Muscle of back (tissue), 11 donors: ENCODE data around the gene FAT2. TPM values are rescaled to one million over a fixed set of nuclear protein-coding genes. Genes with fewer than 3 reads are reported as not detected.
"Not testable (repeated sequence)": the region's sequence is repeated elsewhere in the genome, so short reads cannot be mapped to it uniquely, and the experiment has no call there.

Source experiments
- DNase-seq, 3 donors: peaks; one replicate each; pipeline versions ENCODE4 v3.0.0 to v3.0.0-alpha.2; 2013
- polyA plus RNA-seq, 10 donors: library from polyadenylated mRNA; unstranded; fragments of 120-200 nt; gene quantifications; one replicate each; pipeline ENCODE4 v1.2.1, GENCODE V29; 2013; ENCODE audit not compliant: insufficient read length in 10 of 10

Gene FAT2
- polyA plus RNA-seq, 10 donors = 0.29 to 6.6 (median 0.58) TPM

DNA sequence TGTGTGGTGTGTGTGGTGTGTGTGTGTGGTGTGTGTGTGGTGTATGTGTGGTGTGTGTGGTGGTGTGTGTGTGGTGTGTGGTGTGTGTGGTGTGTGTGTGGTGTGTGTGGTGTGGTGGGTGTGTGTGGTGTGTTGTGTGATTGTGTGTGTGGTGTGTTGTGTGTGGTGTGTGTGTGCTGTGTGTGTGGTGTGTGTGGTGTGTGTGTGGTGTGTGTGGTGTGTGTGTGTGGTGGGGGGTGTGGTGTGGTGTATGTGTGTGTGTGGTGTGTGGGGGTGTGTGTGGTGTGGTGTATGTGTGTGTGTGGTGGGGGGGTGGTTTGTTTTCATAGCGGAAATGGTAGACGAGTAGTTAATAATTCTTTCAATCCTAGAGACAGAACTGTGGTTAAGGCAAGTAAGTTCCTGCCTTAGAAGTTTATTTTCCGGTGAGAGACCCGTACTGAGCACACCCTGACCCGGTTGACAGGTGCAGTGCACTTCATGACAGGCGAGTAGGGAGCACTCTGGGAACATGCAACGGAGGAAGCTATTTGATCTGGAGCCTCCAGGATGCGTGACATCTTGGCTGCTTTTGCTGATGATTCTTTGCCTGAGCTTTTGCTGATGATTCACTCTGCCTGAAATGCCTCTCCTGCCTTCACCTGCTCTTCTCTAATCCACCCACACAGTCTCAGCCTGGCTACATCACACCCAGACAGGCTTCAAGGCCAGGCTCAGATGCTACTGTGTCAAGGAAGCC lies 21.7 kb upstream of the FAT2 start:
- peak in 1 of 3 donors; percentile 36 for DNase-seq

DNA sequence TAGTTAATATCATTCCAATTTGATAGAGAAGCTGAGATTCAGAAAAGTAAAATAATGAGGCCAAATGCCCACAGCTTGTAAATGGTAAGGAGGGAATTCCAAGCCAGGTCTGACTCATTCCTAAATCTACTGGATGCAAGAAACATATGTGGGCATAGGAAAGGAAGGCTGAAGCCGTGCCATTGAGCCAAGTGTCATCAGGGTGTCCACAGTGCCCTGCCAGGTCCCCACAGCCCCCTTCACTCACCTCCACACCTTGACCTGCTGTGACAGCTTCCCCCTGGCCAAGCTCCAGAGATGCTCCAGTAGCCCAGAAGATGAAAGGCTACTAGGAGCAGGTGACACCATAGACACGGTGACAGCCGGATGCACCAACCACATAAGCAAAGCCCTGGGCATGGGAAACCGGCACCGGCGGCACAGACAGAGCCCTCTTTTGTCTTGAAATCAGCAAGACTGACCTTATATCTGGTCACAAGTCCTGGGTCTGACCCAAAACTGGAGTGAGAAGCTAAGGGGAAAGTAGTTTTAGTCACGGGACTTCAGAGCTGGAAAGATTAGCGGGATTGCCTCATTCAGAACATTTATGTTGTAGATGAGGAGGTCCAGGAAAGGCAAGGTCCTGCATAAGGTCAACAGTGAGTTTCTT lies 20.1 kb upstream of the FAT2 start:
- DNase-seq = no peak

DNA sequence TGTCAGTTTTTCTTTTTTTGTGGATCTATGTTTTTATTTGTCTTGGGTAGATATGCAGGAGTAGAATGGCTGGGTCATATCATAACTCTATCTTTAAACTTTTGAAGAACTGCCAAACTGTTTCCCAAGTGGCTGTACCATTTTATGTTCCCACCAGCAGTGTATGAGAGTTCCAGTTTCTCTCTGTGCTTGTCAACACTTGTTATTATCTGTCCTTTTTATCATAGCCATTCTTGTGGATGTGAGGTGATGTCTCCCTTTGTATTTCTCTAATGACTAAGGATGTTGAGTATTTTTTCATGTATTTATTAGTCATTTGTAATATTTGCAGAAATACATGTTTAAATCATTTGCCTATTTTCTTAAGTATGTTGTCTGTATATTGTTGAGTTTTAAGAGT lies 17.4 kb upstream of the FAT2 start:
- DNase-seq = no peak

DNA sequence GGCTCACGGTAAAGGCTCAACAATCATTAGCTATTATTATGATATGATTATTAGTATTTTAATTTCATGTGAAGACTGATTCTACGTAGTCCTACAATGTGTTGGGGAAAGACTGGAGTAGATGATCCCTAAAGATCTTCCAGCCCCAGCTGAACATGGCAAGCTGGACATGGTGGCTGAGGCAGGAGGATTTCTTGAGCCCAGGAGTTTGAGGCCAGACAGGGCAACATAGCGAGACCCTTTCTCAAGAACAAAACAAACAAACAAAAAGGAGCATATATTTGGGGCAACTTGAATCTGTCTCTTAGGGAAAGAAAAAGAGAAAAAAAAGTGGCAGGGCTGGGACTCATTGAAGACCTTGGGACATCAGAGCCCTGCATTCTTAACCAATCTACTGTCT lies 16.2 kb upstream of the FAT2 start:
- DNase-seq = no peak

DNA sequence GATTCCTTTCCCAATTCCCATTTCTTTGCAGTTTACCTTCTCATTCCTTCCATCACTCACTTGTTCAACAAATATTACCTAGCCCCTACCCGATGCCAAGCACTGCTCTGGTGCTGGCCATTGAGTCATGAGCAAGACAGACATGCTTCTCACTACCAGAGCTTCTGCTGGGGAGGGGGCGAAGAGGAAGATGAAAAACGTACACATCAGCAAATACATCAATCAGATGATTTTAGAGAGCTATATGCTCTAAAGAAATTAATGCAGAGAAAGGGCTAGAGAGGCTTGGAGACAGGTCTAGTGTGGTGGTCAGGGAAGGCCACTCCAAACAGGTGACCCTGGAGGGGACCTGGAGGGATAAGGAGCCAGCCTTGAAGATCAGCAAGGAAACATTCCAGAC lies 14.4 kb upstream of the FAT2 start:
- DNase-seq = no peak

DNA sequence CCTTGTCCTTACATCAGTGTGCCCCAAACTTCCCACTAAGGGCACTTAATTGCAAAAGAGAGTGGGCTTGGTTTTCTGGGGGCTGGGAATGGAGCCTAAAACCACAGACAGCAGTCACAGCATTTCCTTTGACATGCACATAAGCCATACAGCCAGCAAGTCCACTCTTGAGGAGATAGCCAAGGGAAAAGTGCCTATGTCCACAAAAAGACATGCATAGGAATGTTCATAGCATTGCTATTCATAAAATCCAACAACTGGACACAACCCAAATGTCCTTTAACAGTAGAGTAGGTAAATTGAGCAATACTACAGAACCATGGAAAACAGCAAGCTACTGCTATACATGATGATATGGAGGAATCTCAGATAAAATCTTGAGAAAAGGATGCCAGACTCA lies 11.7 kb upstream of the FAT2 start:
- no peak for DNase-seq

DNA sequence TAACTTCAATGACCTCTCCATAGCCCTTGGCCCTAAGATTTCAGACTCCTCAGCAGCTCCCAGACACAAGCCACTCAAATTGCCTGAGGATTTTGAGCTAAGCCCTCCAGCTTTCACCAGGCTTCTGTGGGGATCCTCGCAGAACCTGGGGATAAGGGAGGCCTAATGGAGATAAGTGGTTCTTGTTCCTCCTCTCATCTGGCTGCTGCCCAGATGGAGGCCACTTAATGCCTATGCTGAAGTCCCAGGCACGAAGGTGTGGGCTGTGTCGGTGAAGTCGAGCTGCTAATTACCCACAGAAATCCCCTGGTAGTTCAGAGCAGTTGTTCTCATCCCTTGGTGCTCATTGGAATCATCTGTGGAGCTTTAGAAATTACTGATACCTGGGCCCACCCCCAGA lies 10.3 kb upstream of the FAT2 start:
- no peak for DNase-seq

DNA sequence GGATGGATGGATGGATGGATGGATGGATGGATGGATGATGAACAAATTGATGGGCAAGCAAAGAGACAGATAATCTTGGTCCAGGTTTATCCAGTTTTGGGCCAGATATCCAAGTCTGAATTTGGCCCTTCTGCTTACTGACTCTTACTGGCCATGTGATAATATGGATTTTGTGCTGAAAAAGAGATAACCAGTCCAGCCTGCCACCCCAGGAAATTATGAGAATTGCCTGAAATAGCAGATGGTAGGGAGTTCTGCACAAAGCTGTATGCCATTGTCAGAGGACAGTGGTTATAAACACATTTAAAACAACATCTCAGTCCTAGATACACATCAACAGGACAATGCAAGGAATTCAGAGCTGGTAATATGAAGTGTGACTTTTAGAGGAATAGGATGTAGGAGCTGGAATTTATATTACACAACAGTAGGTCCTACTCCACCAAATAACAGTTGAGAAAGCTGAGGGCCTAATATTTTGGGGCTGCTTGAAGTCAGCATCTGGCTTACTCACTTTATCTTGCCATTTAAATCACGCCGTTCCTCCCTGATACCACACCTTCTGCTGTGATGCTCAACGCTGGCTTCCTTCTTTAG lies 9.0 kb upstream of the FAT2 start:
- no peak for DNase-seq

DNA sequence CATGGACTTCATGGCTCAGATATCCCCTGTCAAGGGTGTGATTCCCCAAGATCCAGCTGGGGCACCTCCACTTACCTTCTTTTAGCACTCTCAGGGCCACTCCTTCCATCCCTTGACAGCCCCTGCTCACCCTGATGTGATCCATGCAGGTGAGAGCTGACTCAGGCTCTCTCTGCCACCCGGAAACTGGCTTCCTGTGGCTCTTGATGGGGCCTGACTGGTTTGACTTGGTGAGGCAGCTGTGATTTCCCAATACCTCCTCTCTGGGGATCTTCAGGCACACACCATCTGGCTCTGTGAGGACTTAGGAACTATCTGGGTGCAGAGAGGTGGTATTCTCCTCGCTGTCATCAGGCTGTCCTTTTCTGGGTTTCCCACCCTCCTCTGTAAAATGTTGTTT lies 7.9 kb upstream of the FAT2 start:
- DNase-seq = no peak

DNA sequence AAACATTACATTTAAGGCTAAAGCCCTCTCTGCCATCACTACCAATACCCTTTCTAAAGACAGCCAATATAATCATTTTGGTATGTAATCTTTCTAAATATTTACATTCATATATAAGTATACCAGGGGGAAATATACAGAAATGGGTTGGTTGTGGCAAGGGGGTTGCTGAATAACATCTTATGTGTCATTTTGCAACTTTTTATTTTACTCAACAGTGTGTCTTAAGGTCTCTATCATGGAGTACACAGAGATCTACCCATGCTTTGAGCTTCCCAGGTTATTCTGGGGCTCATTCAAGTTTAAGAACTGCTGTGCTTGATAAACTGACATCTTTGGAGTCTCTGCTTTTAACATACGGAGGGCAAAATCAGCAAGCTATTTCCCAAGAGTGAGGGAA lies 7.4 kb upstream of the FAT2 start:
- no peak for DNase-seq

DNA sequence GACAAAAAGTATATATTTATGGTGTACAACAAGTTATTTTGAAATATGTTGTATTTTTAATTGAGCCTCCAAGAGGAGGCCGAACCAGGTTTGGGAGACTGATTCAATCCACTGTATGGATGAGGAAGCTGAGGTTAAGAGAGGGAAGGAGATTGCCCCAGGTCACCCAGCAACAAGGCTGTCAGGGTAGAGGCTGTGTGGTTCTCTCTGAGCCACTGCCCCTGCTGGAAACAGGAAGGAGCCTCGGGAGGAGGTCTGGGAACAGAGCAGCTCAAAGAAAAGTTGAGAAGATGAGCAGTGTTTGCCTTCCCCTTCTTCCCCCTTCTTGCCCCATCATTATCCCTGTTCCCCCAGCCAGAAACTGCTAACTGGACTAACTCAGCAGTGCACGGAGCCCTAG lies 6.6 kb upstream of the FAT2 start:
- DNase-seq = no peak

DNA sequence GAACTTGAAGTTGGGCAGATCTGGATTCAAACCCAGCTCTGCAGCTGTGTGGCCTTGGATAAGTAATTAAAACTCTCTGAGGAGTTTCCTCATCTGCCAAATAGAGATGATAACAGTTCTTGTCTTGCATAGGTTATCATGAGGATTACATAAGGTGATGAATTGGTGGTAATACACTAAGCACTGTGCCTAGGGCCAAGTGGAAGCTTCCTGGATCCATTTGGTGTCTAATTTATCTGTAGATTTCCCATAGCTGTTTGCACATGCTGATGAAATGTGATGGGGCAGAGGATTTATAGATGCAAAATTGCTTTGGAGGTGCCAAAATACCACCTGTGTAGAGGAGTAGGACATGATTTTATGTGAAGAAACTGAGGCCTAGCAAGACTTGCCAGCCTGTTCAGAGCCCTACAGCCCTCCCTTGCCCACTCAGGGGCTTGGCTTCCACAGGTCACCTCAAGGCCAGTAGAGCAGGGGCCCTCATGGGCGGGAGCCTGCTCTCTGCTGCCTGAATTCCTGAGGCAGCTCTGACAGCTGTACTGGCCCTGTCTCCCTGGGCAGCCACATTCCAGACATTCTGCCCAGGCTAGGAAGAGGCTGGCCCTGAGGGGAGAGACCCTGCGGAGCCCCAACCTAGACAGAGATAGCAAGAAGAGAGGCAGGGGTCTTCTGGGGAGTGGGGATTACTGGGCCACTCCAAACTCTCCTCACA lies 5.9 kb upstream of the FAT2 start:
- peak in 2 of 3 donors; percentile 40 to 44 for DNase-seq

DNA sequence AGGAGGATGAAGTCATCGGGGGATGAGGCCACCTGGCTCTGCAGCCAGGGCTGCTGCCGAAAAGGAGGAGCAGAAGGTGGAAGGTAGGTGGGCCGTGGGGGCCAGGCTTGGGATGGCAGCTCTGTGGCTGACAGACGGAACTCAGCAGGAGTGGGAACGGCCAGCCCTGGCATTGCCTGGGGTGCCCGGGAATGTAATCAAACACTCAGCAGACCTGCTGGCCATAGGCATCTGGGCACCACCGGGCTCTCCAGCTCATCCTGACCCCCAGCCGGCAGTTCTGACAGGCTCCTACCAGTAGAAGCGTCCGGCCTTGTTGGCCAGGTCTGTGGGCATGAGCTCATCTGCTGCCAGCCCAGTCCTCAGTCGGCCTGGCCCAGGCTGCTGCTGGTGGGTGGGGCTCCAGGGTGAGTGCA lies 4.3 kb upstream of the FAT2 start:
- no peak for DNase-seq

DNA sequence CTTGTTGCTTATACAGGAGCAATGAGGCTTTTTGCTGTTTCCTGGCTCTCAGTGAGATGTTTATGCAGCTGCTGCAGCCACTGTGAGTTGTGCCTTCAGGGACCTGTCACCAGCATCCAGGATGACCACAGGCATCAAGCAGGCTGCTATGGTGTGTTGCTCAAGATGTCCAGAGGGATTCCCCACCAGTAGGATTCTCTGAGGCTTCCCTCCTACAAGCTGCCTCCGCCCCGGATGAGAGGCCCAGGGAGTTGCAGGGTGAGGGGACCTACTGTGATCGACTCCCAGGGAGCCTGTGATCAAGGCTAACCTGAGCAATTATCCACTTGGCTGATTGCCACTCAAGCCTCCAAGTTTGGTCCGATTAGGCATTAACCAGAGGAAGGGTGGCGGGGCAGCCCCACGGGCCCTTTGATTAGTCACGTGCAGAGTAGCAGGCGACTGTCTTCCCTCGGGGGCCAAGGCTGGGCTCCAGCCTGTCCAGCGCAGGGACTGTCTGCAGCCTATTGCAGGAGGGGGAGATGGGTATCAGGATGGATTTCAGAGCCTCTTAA lies 1.8 kb upstream of the FAT2 start:
- DNase-seq = peak in 1 of 3 donors; percentile 27

DNA sequence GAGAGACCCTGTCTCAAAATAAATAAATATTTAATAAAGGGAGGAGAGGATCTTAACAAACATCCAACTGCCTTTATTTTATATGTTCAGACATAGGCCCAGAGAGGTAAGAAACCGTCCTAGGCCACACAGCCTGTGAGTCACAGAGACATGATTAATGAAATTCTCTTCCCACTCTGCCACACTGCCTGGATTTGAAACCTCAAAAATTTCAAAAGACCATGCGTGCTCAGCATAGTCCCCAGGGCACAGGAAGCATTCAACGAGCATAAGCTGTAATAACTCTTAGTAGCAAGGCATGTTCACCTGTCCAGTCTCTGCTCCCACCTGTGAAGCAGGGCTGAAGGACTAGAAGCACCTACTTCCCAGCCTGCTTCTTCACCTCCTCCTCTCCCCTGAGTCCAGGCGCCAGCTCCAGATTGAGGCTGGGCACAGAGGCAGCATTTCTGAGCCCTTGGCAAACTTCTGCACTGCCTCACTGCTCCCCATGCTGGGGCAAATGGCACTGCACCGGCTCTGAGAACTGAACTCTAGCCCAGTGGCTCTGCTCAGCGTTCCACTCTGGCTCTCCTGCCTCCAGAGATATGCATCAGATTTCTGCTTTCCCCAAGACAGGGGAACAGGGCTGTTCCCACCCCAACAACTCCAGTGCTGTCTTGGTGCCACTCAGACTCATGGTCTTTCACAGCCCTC lies 1.1 kb downstream of the FAT2 start:
- DNase-seq = no peak

DNA sequence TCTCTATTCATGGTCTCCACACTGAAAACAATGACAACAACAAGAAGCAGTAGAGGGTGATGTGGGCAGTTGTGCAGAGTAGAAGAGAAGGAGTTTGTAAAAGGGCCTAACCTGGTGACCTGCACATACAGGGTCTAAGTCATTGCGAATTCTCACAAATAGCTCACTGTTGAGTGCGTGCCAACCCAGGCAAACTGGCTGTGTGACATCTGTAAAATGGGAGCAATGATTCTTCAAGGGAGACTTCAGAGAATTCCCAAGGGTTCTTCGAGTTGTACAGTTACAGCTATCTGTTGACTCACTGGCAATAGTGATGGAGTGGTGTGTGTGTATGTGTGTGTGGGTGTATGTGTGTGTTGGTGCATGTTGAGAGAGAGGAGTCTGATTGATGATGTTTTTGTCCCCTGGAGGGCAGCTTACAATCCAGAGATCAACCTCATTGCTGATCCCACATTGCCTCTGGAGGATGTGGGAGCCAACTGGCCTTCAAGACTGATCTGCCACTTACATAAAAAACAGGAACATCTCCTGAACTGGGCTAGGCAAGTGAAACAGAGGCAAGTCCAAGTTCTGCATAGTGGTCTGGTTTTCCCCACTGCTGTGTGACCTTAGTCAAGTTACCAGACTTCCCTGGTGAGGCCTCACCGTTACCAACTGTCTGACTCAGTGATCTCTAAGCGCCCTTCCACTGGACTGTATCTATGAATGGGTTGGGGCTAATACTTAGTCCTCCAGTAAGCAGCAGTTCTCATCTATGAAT lies 3.2 kb downstream of the FAT2 start:
- no peak for DNase-seq

DNA sequence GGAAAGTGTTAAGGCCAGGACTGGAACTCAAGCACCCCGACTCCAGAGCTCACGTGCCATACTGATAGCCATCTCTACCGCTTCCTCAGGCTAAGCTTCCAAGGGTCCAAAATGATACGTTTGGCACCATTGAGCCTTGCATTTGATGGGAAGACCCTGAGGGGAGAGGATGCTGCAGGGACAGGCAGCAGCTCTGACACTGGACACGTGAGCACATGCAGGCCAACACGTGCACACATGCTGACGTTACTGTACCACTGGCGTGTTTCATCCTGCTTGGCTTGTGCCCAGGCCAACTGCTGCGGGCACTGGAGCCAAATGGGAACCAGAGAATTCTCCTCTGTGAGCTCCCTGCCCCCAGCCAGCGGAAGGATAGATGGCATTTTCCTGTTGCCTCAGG lies 5.2 kb downstream of the FAT2 start:
- DNase-seq = peak; percentile 58 to 69 (median 59)

DNA sequence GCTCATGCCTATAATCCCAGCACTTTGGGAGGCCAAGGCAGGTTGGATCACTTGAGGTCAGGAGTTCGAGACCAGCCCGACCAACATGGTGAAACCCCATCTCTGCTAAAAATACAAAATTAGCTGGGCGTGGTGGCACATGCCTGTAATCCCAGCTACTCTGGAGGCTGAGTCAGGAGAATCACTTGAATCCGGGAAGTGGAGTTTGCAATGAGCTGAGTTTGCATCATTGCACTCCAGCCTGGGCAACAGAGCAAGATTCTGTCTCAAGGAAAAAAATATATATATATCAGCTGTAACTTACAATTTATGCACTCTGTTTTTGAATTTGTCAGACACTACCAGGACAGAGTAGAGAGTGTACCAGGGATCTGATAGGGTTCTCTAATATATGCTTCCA lies 5.8 kb downstream of the FAT2 start:
- DNase-seq = not testable (repeated sequence)

DNA sequence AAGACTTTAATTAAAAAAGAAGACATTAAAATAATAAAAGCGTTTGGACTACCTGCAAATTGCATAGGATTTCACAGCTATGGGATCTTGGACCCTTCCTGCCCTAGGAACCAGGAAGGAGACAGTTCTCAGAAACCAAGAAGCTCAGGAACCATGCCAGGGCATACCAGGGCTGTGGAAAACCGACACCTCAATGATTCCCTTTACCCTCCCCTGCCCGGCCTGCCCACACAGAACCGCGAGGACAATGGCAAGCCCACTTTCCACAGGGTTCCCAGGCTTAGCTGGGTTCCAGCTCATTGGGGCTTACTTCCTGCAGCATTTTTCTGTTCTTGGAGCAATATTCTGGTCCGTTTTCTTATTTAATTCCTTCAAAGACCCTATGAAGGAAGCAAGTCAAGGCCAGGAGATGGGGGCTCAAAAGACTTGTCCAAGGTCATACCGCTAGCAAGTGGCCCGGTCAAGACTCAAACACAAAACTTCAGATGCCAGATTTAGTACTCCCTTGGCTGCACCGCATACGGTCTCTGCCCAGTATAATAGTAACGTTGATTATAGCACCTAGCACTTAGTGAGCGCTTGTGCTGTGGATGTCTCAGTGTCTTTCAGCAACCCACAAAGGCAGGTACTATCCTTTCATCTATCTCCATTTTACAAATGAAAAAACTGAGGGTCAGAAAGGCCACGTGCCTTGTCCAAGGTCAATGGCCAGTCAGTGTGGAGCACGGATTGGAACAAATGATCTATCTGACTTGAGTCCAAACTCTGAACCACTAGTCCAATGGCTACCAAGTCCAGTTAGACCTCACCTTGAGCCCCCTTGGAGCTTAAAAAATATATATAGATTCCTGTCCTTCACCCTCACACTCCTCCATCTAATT lies 6.8 kb downstream of the FAT2 start:
- no peak for DNase-seq
